GM18861 (cell line): ENCODE results near the gene ACTR10.
"Not testable (repeated sequence)": the region's sequence is repeated elsewhere in the genome, so short reads cannot be mapped to it uniquely, and the experiment has no call there.

Experiments used
- ATAC-seq: cut with Tn5 transposase; IDR thresholded peaks from one replicate; pipeline ENCODE4 v1.9.1; 2021; ENCODE audit not compliant: unreplicated experiment

ACTR10 gene

DNA sequence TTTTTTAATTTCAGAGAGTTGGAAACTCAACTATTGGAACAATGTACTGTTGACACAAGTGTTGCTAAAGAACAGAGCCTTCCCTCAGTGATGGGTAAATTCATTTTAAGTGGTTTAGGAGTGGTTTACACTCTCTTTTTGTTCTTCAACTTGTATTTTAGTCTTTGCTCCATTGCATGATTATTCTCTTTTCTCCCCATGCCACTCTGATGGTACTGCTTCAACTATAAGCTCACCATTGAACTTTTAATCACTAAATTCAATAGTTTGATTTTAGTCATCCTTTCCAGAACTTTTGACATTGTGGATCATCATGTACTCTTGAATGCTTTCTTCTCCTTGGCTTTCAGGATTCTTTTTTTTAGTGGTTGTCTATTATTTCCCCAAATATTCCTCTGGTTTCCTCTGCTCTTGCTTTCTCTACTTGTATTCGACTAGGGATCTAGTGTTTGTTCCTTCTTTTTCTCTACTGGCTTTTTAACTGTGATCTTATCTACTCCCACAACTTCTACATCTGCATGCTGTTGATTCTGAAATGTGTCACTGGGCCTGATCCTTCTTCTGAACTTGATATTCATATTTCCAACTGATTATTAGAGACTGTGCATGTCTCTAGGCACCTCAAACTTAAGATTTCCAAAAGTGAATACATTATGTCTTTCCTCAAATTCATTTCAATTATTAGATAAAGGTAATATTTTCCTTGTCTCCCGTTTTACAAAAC lies 15.4 kb downstream of the ACTR10 start:
- ATAC-seq = no peak

- no peak for ATAC-seq
Observed at GRCh38 chr14:58216544-58216943, 16.6 kb downstream of the ACTR10 start.

DNA sequence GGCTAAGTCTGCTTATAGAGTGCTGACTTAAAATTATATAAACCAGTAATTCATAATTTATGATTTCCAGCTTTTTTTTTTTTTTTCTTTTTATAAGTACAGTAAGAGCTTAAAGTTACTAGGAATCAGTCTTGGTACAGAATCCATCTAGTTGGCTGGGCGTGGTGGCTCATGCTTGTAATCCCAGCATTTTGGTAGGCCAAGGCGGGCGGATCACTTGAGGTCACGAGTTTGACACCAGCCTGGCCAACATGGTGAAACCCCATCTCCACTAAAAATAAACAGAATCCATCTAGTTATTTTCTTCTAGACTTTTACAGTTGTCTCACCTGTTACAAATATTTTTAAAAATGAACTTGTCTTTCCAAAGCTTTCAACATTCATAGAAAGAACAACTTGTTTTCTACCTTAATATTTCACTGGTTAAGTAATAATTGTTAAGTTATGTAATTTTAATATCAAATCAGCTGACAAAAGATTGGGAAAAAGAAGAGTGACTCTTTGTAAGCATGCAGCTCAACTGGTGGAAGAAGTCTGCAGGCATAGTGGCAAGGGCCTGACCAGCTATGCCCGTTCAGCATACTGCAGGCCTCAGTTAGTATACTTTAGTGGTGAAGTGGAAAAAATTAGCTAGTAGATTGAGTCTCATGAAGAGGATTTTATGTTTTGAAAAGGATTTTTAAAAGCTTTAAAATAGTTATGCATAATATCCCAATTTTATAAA lies 27.3 kb downstream of the ACTR10 start:
- no peak for ATAC-seq

DNA sequence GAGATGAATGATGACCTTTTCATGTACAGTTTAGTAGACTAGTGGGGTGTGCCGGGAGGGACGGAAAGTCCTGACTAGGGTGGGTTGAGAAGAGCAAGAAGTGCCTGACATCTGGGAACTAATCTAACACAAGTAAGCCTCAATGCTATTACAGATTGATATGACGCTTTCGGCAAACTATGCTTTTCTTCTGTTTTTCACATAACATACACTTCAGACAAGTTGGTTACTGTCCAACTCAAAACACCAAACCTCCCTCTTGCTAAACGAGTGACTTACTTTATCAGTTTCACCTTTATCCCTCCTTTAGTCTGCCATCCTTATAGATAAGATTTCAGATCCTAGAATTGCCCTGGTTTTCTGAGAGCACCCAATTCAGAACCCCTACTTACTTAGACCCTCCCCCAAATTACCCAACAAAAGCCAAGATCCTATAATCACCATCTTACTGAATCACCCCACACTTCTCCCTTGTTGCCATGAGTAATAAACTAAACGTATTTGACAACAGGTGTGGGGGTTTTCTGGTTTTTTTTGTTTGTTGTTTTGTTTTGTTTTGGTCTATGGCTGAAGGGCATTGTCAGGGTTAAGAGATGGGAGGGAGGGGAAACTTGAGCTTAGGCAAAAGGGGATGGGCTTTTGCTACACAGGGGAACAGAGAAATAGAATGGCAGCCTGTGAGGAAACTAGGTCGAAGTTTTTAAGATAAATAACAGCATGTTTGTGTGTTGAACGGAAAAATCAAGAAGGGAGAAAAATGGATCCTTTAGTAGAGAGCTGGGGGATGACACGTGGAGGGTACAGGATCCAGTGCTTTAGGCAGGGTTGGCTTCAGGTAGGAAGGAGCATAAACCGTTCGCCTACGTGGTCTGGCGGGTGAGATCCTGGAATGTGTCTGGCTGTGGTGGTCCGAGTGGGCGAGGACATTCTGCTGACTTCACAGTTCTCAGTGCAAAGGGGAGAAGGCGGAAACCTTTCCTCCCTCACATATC lies 38.6 kb downstream of the ACTR10 start:
- ATAC-seq = no peak

- ATAC-seq = no peak
Observed at GRCh38 chr14:58239244-58240195, 39.6 kb downstream of the ACTR10 start.

DNA sequence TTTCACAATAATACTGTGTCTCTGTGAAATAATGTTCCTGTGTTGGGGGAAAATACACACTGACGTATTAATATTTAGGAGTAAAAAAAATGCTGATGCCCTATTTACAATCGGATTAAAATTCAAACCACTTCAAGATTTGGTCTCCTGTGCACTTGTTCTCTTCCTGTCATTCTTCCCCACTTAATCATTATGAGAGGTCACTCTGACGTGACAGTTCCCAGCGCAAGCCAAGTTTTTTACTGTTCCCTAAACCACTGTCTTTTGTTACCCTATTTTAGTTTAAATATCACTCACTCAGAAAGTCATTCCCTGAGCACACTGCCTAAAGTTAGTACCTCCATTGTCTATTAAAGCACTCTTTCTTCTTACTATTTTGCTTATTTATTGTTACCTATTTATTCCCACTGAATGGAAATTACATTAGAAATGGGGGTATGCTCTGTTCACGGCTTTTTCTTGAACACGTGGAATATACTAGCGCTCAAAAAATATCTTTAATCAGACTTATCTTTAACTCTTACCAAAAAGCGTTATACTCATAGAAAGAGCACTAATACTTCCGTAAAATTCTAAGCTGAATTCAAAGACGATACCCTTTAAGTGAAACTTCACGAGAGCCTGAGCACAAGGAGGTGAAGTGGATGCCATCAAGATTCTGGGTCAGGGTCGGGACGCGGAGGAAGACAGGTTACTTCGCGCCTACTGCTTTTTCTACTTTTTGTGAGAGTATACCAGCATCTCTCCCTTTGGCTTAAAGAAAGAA lies 44.0 kb downstream of the ACTR10 start:
- peak; percentile 26 for ATAC-seq

DNA sequence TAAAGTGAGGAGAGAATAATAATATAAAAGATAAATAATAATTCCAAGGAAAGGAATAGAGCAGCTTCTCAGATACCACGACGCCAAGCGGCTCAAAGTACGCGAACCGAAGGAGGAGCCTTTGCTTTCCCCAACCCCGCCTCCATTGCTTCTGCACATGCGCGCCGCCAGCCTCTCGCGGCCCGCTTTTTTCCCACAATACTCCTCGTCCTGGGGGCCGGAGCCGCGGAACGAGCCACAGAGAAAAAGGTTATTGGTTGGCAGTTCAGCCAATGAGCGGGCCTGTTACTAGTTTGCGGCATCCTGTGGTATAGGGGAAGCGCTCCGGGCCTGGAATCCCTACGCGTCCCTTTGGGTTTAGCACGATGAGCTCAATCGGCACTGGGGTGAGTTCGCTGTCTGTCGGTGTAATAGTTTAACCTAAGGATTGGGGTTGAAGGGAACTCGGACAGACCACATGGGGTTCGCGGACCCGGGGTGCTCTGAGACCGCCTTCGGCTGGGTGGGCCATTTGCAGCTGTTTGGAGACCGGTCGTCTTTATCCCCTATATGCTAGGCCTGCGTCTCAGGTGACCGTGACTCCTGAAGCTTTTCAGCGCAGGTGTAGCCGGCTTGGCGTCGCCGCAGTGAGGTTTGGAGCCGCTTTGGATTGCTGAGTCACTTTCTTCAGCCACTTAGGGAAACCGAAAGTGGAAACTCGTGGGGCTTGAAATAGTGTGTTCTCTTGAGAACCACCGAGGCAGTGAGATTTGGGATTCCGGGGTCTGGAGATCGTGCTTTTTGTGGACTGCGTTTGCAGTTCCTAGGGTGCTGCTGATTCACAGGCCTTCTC lies 44.8 kb downstream of the ACTR10 start, which contains the start of gene PSMA3:
Gene PSMA3 (plus strand): TSS at position 288 of the 832 bp plus-strand sequence. CDS start 78 bp downstream, at position 366.
- peak; percentile 76 for ATAC-seq

DNA sequence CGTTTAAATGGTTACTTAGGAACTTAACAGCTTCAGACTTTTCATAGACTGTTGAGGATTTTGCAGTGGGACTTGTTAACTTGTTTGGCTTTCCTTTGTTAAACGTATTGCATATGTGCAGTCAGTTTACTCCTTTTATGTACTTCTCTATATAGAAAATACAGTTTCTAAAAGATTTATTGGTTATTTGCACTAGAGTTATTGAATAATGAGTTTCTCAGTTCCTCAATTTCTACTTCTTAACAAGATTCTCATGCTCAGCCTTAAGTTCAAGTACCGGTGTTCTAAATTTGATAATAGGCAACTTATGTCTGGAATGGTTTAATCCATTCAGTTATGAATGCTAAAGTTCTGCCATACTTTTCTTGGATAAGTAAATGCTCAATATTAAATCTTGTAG lies 45.6 kb downstream of the ACTR10 start:
- ATAC-seq = no peak

GRCh38 chr14:58249611-58250010 lies 49.7 kb downstream of the ACTR10 start:
- no peak for ATAC-seq

- no peak for ATAC-seq
Observed at GRCh38 chr14:58258156-58258555, 58.2 kb downstream of the ACTR10 start.

- ATAC-seq = not testable (repeated sequence)
Observed at GRCh38 chr14:58262005-58262404, 62.1 kb downstream of the ACTR10 start.

DNA sequence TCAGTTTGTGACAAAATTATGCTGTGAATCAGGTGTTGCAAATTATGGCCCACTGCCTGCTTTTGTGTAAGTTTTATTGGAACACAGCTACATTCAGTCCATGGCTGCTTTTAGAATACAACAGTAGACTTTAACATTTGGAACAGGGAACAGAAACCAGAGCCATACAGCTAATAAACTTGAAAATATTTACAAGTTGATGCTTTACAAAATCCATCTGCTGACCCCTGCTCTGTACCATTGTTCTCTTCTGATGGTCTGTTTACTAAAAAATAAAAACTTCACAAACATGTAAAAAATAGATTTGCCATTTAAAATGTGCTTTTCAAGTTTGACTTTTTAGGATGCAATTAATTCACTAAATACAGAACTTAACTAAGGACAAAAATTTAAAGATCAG lies 65.5 kb downstream of the ACTR10 start:
- no peak for ATAC-seq

DNA sequence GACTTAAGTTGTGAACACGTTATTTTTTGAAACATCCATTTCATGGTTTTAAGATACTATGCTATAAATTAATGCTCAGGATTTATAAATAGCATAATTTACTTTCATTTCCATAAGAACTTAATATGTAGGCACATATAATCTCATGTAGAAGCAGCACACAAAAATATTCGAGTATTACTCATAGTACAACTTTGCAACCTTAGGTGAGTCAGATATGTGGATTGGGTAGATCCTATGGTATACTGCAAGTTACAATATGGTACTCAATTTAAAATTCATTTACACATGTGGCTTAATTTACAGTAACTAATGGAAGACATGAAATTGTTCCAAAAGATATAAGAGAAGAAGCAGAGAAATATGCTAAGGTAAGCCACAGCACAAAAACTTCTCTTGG lies 70.7 kb downstream of the ACTR10 start:
- no peak for ATAC-seq

GRCh38 chr14:58272588-58273372 lies 72.8 kb downstream of the ACTR10 start:
- ATAC-seq = no peak

GRCh38 chr14:58274881-58275280 lies 74.9 kb downstream of the ACTR10 start:
- no peak for ATAC-seq

DNA sequence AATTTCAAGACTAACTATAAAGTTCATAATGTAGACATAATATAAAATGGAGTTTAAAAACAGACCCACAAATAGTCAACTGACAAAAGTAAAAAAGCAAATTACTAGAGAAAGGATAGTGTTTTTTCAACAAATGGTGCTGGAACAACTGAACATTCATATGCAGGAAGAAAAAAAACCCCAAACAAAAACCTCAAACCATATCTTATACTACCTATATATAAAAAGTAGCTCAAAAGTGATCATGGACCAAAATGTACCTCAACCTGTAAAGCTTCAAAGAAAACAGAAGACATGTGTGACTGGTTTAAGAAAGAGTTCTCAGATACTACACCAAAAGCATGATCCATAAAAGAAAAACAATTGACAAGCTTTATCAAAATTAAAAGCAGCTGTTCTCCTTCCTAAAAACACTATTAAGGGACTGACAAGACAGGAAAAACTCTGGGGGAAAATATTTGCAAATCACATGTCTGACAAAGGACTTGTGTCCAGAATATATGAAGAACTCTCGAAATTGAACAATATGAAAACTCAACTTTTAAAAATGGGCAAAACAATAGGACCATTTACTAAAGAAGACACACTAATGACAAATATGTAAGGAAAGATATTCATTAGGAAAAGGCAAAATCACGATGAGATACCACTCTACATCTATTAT lies 75.7 kb downstream of the ACTR10 start:
- ATAC-seq = no peak

- no peak for ATAC-seq
Observed at GRCh38 chr14:58276208-58276607, 76.3 kb downstream of the ACTR10 start.
